ENCODE results near the gene SQSTM1. TPM values are rescaled to one million over a fixed set of nuclear protein-coding genes. Genes with fewer than 3 reads are reported as not detected.

The SQSTM1 gene
- total and polyA plus RNA-seq, 2 of the 8 experiments (the other 6 are each of a cell fraction or from before 2014, with no cell fraction given): 78.6 to 110 TPM

DNA sequence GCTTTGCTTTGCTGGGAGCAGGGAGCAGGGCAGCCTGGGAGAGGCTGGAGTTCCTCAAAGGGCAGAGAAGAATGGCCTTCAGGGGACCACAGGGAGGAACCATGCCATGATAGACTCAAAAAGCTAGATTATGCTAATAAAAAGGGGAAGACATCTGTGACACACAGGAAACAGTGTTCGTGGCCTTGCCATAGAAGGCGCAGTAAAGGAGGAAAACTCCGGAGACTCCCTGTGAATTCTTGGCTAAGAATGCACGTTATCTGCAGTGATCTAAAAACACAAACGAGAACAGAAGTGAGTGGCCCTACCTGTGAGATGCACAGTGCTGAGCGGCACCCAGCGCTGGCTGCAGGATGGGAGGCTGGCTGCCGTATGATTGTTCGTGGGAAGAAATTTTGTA lies 42.8 kb upstream of the SQSTM1 start (continued):
- TF ChIP-seq CEBPB (IDR thresholded peaks at IDR 0.05; ENCODE audit: low read depth, low read length) (no peak), RBBP5 (IDR thresholded peaks at IDR 0.05; ENCODE audit: borderline replicate concordance, low read depth, low read length) (no peak), ASH2L (IDR thresholded peaks at IDR 0.05; ENCODE audit: low read length) (no peak), EZH2 (IDR thresholded peaks at IDR 0.05; ENCODE audit: low read depth, low read length, severe bottlenecking) (no peak), HDAC2 (IDR thresholded peaks at IDR 0.05; ENCODE audit: borderline replicate concordance in 1 of 2, low read depth in 2 of 2, low read length in 2 of 2) (no peak), CBX5 (IDR thresholded peaks at IDR 0.05; ENCODE audit: low read depth, low read length) (no peak)
- TF ChIP-seq, protein P1, sequence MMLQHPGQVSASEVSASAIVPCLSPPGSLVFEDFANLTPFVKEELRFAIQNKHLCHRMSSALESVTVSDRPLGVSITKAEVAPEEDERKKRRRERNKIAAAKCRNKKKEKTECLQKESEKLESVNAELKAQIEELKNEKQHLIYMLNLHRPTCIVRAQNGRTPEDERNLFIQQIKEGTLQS (IDR thresholded peaks at IDR 0.05; ENCODE audit: insufficient read depth, low read depth, low read length): no peak

All from H1 (cell line).